Measurements from ENCODE around the gene CYB5R3. TPM values are rescaled to one million over a fixed set of nuclear protein-coding genes. Genes with fewer than 3 reads are reported as not detected.
A peak's percentile ranks its signal among the peaks of the same experiment; 100 is the strongest.

The CYB5R3 gene
- polyA plus RNA-seq, 2 of the 4 experiments (the other 2 are of a cell fraction): 30.8 to 51.8 TPM

- H3K4me3 ChIP-seq: peak overlapping the region; percentile 93
- POLR2A ChIA-PET: interaction anchor here (0.6 to 2.0 kb wide), 12 partner anchors 9 to 475 kb away, joined by 3 to 13 read pairs (median 4); partner anchors contain the start of genes CYB5R3 and PACSIN2
- peak; percentile 89 for ATAC-seq
- H3K27ac ChIP-seq: peak overlapping the region; percentile 91 to 98
- WGBS (ENCODE audit: missing lambda C conversion rate): 1% methylated on average over 34 of the region's 35 CpGs
- peak overlapping the region; percentile 82 for H3K4me2 ChIP-seq
- CTCF ChIA-PET: interaction anchor here (2.0 kb wide), 1 partner anchor 252 kb away, joined by 7 read pairs; no protein-coding TSS in a partner anchor
- no peaks in the 10 kb centered on the region for H3K9me3 ChIP-seq
- H3K4me1 ChIP-seq: peaks cover 24% of the 10 kb centered on the region
- FAIRE-seq: no peak
- DNase-seq (ENCODE audit: low read depth in 1 of 2, low spot score in 1 of 2): peak; percentile 87 to 96
- TF ChIP-seq GATA3 (IDR thresholded peaks at IDR 0.05; ENCODE audit: borderline replicate concordance) (peak; percentile 77), TP53 (CRISPR knock-in tag; IDR thresholded peaks at IDR 0.05) (peak; percentile 99), SMC3 (IDR thresholded peaks at IDR 0.05) (no peak), KDM1A (IDR thresholded peaks at IDR 0.05; ENCODE audit: low read depth) (no peak), MAZ (IDR thresholded peaks at IDR 0.05; ENCODE audit: borderline replicate concordance, low read depth, low read length) (peak; percentile 85; the same call in 1 of the 2 replicates), HMGXB4 (CRISPR knock-in tag; IDR thresholded peaks at IDR 0.05; ENCODE audit: borderline replicate concordance) (peak; percentile 81; the same call in 1 of the 2 replicates), CHD2 (IDR thresholded peaks at IDR 0.05; ENCODE audit: low read length, partially characterized antibody) (no peak), ELK1 (IDR thresholded peaks at IDR 0.05; ENCODE audit: low read depth, low read length) (no peak), EHF (CRISPR knock-in tag; IDR thresholded peaks at IDR 0.05) (peak; percentile 60; the same call in 1 of the 2 replicates), MAX (IDR thresholded peaks at IDR 0.05) (peak; percentile 72), BHLHE40 (IDR thresholded peaks at IDR 0.05; ENCODE audit: low read depth, low read length) (no peak), POLR2A (IDR thresholded peaks at IDR 0.05; ENCODE audit: low read length) (peak; percentile 100), PBX3 (IDR thresholded peaks at IDR 0.05) (peak; percentile 93), RFX5 (IDR thresholded peaks at IDR 0.05) (no peak), CTCF (IDR thresholded peaks at IDR 0.05) (no peak), BCL3 (IDR thresholded peaks at IDR 0.05) (peak; percentile 100), REST (IDR thresholded peaks at IDR 0.05) (peak; percentile 72), MAFK (IDR thresholded peaks at IDR 0.05; ENCODE audit: partially characterized antibody) (peak; percentile 26), FOXS1 (CRISPR knock-in tag; IDR thresholded peaks at IDR 0.05) (peak; percentile 56; the same call in 1 of the 2 replicates), EHMT2 (IDR thresholded peaks at IDR 0.05; ENCODE audit: low read depth) (no peak), CEBPB (IDR thresholded peaks at IDR 0.05) (0 out of 4 replicates have a peak, but pooled peaks of 1 of the 2 experiments have one; percentile 13), MYC (IDR thresholded peaks at IDR 0.05; ENCODE audit: borderline replicate concordance, low read length) (no peak), CHD4 (IDR thresholded peaks at IDR 0.05; ENCODE audit: borderline replicate concordance) (no peak), RARB (CRISPR knock-in tag; IDR thresholded peaks at IDR 0.05) (peak; percentile 98), HOXB5 (CRISPR knock-in tag; IDR thresholded peaks at IDR 0.05) (peak; percentile 67), ATOH8 (CRISPR knock-in tag; IDR thresholded peaks at IDR 0.05; ENCODE audit: low read depth) (peak; percentile 25; the same call in 1 of the 2 replicates), JUN (IDR thresholded peaks at IDR 0.05) (peak; percentile 100)
Measured at GRCh38 chr22:42615092-42615859, 33.9 kb downstream of the CYB5R3 start.
